Measurements from ENCODE around the gene PAGR1.
"Not testable (repeated sequence)": the region's sequence is repeated elsewhere in the genome, so short reads cannot be mapped to it uniquely, and the experiment has no call there.

PAGR1 gene

GRCh38 chr16:29864205-29864604 is 48.3 kb downstream of the PAGR1 start:
- DNase-seq (ENCODE audit: low read depth), result no peak

GRCh38 chr16:29868396-29869009 is 52.6 kb downstream of the PAGR1 start:
- DNase-seq (ENCODE audit: low read depth), result no peak

- not testable (repeated sequence) for DNase-seq (ENCODE audit: low read depth)
Observed at GRCh38 chr16:29869067-29869466, 53.1 kb downstream of the PAGR1 start.
